HepG2 (cell line): ENCODE results near the gene NR1H2.

Experiments used
- ASH2L ChIP-seq: fragments of 300-600, 200-600 bp; sonication (generic); IDR thresholded peaks from 2 replicates; pipeline ENCODE4 v1.7.0; 2017; ENCODE audit warnings: low read depth, mild to moderate bottlenecking, moderate library complexity, mixed read lengths, low read length; ENCODE audit not compliant: insufficient read length
- DNMT1 ChIP-seq: sonication (generic); formaldehyde crosslinking; IDR thresholded peaks from 2 replicates; pipeline ENCODE4 v1.5.1; 2020; ENCODE audit warnings: mild to moderate bottlenecking, missing genetic modification reagents
- HNF4A ChIP-seq: sonication (generic); formaldehyde crosslinking; IDR thresholded peaks from 2 replicates; pipeline ENCODE4 v1.4.0; 2020; ENCODE audit warnings: missing genetic modification reagents
- TCF12 ChIP-seq, 2 experiments: fragments of 450-650 bp in 1 of 2; sonication (generic) in 1 of 2; formaldehyde crosslinking in 1 of 2; IDR thresholded peaks; 2 replicates each; pipeline versions ENCODE4 v1.6.1 to v1.8.0; 2017 to 2022; ENCODE audit warnings: antibody characterized with exemption in 1 of 2, mild to moderate bottlenecking in 1 of 2, missing genetic modification reagents in 1 of 2, moderate library complexity in 1 of 2
- ZMYM3 ChIP-seq: sonication (generic); formaldehyde crosslinking; IDR thresholded peaks from 2 replicates; pipeline ENCODE4 v1.5.1; 2020; ENCODE audit warnings: mild to moderate bottlenecking, missing genetic modification reagents
- ZNF407 ChIP-seq: sonication (generic); formaldehyde crosslinking; IDR thresholded peaks from one replicate; pipeline ENCODE4 v1.5.1; 2020; ENCODE audit warnings: mild to moderate bottlenecking, missing genetic modification reagents; ENCODE audit errors: not compliant biosample characterization

GRCh38 chr19:50425581-50425980, 49.3 kb downstream of the NR1H2 start:
- TF ChIP-seq ZNF407 (CRISPR knock-in tag) (no peak), ASH2L (no peak), HNF4A (no peak), ZMYM3 (no peak), DNMT1 (CRISPR knock-in tag) (no peak), TCF12 (IDR thresholded peaks at IDR 0.05) (no peak), TCF12 (CRISPR knock-in tag; IDR thresholded peaks at IDR 0.05) (no peak)
